ENCODE data around the gene GPR84.

Gene GPR84

DNA sequence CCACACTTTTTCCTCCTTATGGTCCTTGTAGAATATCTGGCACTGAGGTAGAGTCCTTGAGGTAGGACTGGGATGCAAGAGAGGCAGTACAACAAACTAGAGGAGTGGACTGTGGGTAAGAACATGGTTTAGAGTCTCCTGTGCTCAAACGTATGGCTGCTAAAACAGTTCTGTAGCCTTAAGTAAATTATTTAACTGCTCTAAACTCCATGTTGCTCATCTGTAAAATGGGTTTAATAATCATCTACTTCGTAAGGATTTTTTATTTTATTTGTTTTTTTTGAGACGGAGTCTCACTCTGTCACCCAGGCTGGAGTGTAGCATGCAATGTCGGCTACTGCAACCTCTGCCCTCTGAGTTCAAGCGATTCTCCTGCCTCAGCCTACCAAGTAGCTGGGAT lies 42.9 kb downstream of the GPR84 start:
- H3K4me1 ChIP-seq (ENCODE audit: insufficient read depth, low read length) = peaks cover 15% of the 10 kb centered on the region
- ATAC-seq (ENCODE audit: insufficient read depth, low read depth) (no peak), DNase-seq (no peak)
- no peak overlapping the region for H3K9ac ChIP-seq (ENCODE audit: low read depth, low read length)
- H4K20me1 ChIP-seq (ENCODE audit: insufficient read depth, low read length) = no peaks in the 10 kb centered on the region
- H3K4me2 ChIP-seq (ENCODE audit: insufficient read depth, low read length) = no peak overlapping the region
- H3K9me3 ChIP-seq (ENCODE audit: insufficient read depth, low read length, severe bottlenecking) = no peaks in the 10 kb centered on the region
- H3K27ac ChIP-seq (ENCODE audit: low read length) = no peak overlapping the region
- TF ChIP-seq, protein P1, sequence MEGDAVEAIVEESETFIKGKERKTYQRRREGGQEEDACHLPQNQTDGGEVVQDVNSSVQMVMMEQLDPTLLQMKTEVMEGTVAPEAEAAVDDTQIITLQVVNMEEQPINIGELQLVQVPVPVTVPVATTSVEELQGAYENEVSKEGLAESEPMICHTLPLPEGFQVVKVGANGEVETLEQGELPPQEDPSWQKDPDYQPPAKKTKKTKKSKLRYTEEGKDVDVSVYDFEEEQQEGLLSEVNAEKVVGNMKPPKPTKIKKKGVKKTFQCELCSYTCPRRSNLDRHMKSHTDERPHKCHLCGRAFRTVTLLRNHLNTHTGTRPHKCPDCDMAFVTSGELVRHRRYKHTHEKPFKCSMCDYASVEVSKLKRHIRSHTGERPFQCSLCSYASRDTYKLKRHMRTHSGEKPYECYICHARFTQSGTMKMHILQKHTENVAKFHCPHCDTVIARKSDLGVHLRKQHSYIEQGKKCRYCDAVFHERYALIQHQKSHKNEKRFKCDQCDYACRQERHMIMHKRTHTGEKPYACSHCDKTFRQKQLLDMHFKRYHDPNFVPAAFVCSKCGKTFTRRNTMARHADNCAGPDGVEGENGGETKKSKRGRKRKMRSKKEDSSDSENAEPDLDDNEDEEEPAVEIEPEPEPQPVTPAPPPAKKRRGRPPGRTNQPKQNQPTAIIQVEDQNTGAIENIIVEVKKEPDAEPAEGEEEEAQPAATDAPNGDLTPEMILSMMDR (IDR thresholded peaks at IDR 0.05; ENCODE audit: borderline replicate concordance, extremely low read depth, low read length, poor library complexity, severe bottlenecking) = no peak
- no peak for TF ChIP-seq EZH2 (IDR thresholded peaks at IDR 0.05; ENCODE audit: borderline replicate concordance, low read depth, low read length, severe bottlenecking)
- H3K79me2 ChIP-seq (ENCODE audit: insufficient read depth, low read length) = peaks cover 12% of the 10 kb centered on the region
- H2AFZ ChIP-seq (ENCODE audit: low read depth, low read length) = no peak overlapping the region
- H3K4me3 ChIP-seq (ENCODE audit: low read depth in 1 of 2, low read length in 2 of 2) = no peak overlapping the region
- H3K27me3 ChIP-seq (ENCODE audit: insufficient read depth, low read length, poor library complexity) = no peaks in the 10 kb centered on the region
- H3K36me3 ChIP-seq (ENCODE audit: insufficient read depth, low read length) = no peaks in the 10 kb centered on the region

Data from DND-41 (cell line).